ENCODE measurements around the gene KCNIP4. TPM values are rescaled to one million over a fixed set of nuclear protein-coding genes. Genes with fewer than 3 reads are reported as not detected.

Gene KCNIP4
- total and polyA plus RNA-seq, 2 experiments from 2014 or later, result 0.65 TPM; not detected in 1

DNA sequence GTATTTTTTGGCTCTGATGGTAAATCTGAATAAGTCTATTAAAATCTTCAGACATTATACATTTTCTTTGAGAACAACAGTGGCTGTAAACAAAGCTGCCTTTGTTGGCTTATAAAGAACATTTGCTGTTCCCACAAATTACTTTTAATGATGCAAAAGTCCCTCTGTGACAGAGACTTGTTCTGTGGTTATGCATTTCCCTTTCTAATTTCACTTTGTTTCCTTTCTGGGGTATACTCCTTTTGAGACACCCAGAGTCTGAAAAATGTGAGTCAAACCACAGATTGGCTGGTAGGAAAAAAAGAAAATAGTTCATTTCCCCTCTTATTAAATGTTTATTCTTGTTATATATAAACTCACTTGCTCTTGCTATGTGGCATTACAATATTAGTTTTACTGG lies 845.9 kb downstream of the KCNIP4 start:
- H3K27ac ChIP-seq, result no peak overlapping the region
- no peak overlapping the region for H3K9ac ChIP-seq
- no peaks in the 10 kb centered on the region for H3K79me2 ChIP-seq (ENCODE audit: insufficient read depth)
- no peaks in the 10 kb centered on the region for H3K9me3 ChIP-seq (ENCODE audit: low read depth)
- no peak for DNase-seq
- H3K4me2 ChIP-seq (ENCODE audit: unreplicated experiment), result no peak overlapping the region
- H3K36me3 ChIP-seq (ENCODE audit: low read depth), result no peaks in the 10 kb centered on the region
- no peak overlapping the region for H3K4me3 ChIP-seq
- H3F3A ChIP-seq (ENCODE audit: insufficient read depth), result no peaks in the 10 kb centered on the region
- in situ Hi-C loops (cut with MboI), result no loop called here
- H3K27me3 ChIP-seq (replicated peaks; ENCODE audit: insufficient read depth), result no peaks in the 10 kb centered on the region
- H3K9me2 ChIP-seq (ENCODE audit: insufficient read depth), result no peaks in the 10 kb centered on the region
- H2AFZ ChIP-seq, result no peak overlapping the region
- no peaks in the 10 kb centered on the region for H4K20me1 ChIP-seq (ENCODE audit: insufficient read depth)
- TF ChIP-seq EZH2 (IDR thresholded peaks at IDR 0.05; ENCODE audit: insufficient read depth, poor library complexity, severe bottlenecking), result no peak
- no peak for TF ChIP-seq EZH2phosphoT487 (IDR thresholded peaks at IDR 0.05; ENCODE audit: insufficient read depth, low read depth)
- no peaks in the 10 kb centered on the region for H3K4me1 ChIP-seq (ENCODE audit: insufficient read depth)

DNA sequence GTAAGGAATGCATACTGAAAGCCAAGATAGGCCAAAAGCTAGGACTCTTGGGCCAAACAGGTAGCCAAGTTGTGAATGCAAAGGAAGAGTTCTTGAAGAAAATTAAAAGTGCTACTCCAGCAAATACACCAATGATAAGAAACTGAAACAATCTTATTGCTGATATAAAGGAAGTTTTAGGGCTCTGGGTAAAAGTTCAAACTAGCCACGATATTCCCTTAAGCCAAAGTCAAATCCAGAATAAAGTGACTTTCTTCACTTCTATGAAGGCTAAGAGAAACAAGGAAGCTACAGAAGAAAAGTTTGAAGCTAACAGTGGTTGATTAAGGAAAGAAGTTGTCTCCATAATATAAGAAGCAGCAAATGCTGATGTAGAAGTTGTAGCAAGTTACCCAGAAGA lies 850.7 kb downstream of the KCNIP4 start:
- DNase-seq, result no peak
- Histone ChIP-seq H3K9me2 (ENCODE audit: insufficient read depth) (no peaks in the 10 kb centered on the region), H3K4me1 (ENCODE audit: insufficient read depth) (no peaks in the 10 kb centered on the region), H3K9me3 (ENCODE audit: low read depth) (no peaks in the 10 kb centered on the region), H3K27ac (no peak overlapping the region), H3K4me3 (no peak overlapping the region), H3K4me2 (ENCODE audit: unreplicated experiment) (no peak overlapping the region), H3K36me3 (ENCODE audit: low read depth) (no peaks in the 10 kb centered on the region), H3F3A (ENCODE audit: insufficient read depth) (no peaks in the 10 kb centered on the region), H2AFZ (no peak overlapping the region), H3K9ac (no peak overlapping the region), H3K79me2 (ENCODE audit: insufficient read depth) (no peaks in the 10 kb centered on the region), H3K27me3 (replicated peaks; ENCODE audit: insufficient read depth) (no peaks in the 10 kb centered on the region), H4K20me1 (ENCODE audit: insufficient read depth) (no peaks in the 10 kb centered on the region)
- in situ Hi-C loops (cut with MboI), result no loop called here
- WGBS, 2 experiments (ENCODE audit: low coverage in 1 of 2, low lambda C conversion rate in 2 of 2, missing lambda C conversion rate in 2 of 2), result 0 to 8% methylated on average over 1 of the region's 1 CpG
- TF ChIP-seq EZH2phosphoT487 (IDR thresholded peaks at IDR 0.05; ENCODE audit: insufficient read depth, low read depth) (no peak), EZH2 (IDR thresholded peaks at IDR 0.05; ENCODE audit: insufficient read depth, poor library complexity, severe bottlenecking) (no peak)

GRCh38 chr4:21097026-21097425 lies 851.5 kb downstream of the KCNIP4 start:
- H2AFZ ChIP-seq, result no peak overlapping the region
- no peak overlapping the region for H3K4me3 ChIP-seq
- no peaks in the 10 kb centered on the region for H3K27me3 ChIP-seq (replicated peaks; ENCODE audit: insufficient read depth)
- 2 to 4% methylated on average over 1 of the region's 1 CpG for WGBS, 2 experiments (ENCODE audit: low coverage in 1 of 2, low lambda C conversion rate in 2 of 2, missing lambda C conversion rate in 2 of 2)
- no peaks in the 10 kb centered on the region for H3K79me2 ChIP-seq (ENCODE audit: insufficient read depth)
- no peak for TF ChIP-seq EZH2phosphoT487 (IDR thresholded peaks at IDR 0.05; ENCODE audit: insufficient read depth, low read depth)
- H3K4me2 ChIP-seq (ENCODE audit: unreplicated experiment), result no peak overlapping the region
- DNase-seq, result no peak
- no peaks in the 10 kb centered on the region for H3K36me3 ChIP-seq (ENCODE audit: low read depth)
- no peak overlapping the region for H3K27ac ChIP-seq
- H3K9me3 ChIP-seq (ENCODE audit: low read depth), result no peaks in the 10 kb centered on the region
- H3K9me2 ChIP-seq (ENCODE audit: insufficient read depth), result no peaks in the 10 kb centered on the region
- no peak overlapping the region for H3K9ac ChIP-seq
- H3K4me1 ChIP-seq (ENCODE audit: insufficient read depth), result no peaks in the 10 kb centered on the region
- in situ Hi-C loops (cut with MboI), result no loop called here
- no peaks in the 10 kb centered on the region for H3F3A ChIP-seq (ENCODE audit: insufficient read depth)
- H4K20me1 ChIP-seq (ENCODE audit: insufficient read depth), result no peaks in the 10 kb centered on the region

DNA sequence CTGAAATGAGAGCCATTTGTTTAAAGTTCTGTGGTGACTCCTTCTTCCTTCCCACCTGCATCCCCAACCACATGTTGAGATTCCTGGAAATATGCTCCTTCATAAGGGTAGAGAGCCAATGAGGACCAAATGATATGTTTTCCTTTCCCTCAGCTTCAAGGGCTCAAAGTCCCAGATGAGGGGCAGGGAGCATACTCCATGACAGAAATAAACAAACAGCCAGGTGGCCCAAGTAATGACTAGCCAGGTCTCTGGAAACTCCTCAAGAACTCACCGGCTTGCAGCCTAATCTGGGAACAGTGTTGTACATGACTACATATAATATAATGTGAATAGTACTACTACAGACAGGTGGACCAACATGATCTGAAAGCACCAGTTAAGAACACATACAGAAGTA lies 856.0 kb downstream of the KCNIP4 start:
- H3K27ac ChIP-seq, result no peak overlapping the region
- no peaks in the 10 kb centered on the region for H3K4me1 ChIP-seq (ENCODE audit: insufficient read depth)
- no peaks in the 10 kb centered on the region for H3K79me2 ChIP-seq (ENCODE audit: insufficient read depth)
- no peak overlapping the region for H3K4me3 ChIP-seq
- TF ChIP-seq EZH2phosphoT487 (IDR thresholded peaks at IDR 0.05; ENCODE audit: insufficient read depth, low read depth), result no peak
- TF ChIP-seq EZH2 (IDR thresholded peaks at IDR 0.05; ENCODE audit: insufficient read depth, poor library complexity, severe bottlenecking), result no peak
- no peaks in the 10 kb centered on the region for H3K9me3 ChIP-seq (ENCODE audit: low read depth)
- H3K9me2 ChIP-seq (ENCODE audit: insufficient read depth), result no peaks in the 10 kb centered on the region
- no peak overlapping the region for H3K4me2 ChIP-seq (ENCODE audit: unreplicated experiment)
- no peaks in the 10 kb centered on the region for H4K20me1 ChIP-seq (ENCODE audit: insufficient read depth)
- H3K9ac ChIP-seq, result no peak overlapping the region
- H3K36me3 ChIP-seq (ENCODE audit: low read depth), result no peaks in the 10 kb centered on the region
- in situ Hi-C loops (cut with MboI), result no loop called here
- H3K27me3 ChIP-seq (replicated peaks; ENCODE audit: insufficient read depth), result no peaks in the 10 kb centered on the region
- DNase-seq, result no peak
- H2AFZ ChIP-seq, result no peak overlapping the region
- H3F3A ChIP-seq (ENCODE audit: insufficient read depth), result no peaks in the 10 kb centered on the region
- WGBS, 2 experiments (ENCODE audit: low coverage in 1 of 2, low lambda C conversion rate in 2 of 2, missing lambda C conversion rate in 2 of 2), result 60 to 61% methylated on average over 1 of the region's 1 CpG

- H3K4me2 ChIP-seq (ENCODE audit: unreplicated experiment), result no peak overlapping the region
- H3K4me3 ChIP-seq, result no peak overlapping the region
- no peaks in the 10 kb centered on the region for H3F3A ChIP-seq (ENCODE audit: insufficient read depth)
- 28 to 45% methylated on average over 4 of the region's 4 CpGs for WGBS, 2 experiments (ENCODE audit: low coverage in 1 of 2, low lambda C conversion rate in 2 of 2, missing lambda C conversion rate in 2 of 2)
- no peaks in the 10 kb centered on the region for H3K4me1 ChIP-seq (ENCODE audit: insufficient read depth)
- H3K9me2 ChIP-seq (ENCODE audit: insufficient read depth), result no peaks in the 10 kb centered on the region
- H3K9ac ChIP-seq, result no peak overlapping the region
- in situ Hi-C loops (cut with MboI), result no loop called here
- no peaks in the 10 kb centered on the region for H3K79me2 ChIP-seq (ENCODE audit: insufficient read depth)
- H4K20me1 ChIP-seq (ENCODE audit: insufficient read depth), result no peaks in the 10 kb centered on the region
- H3K27ac ChIP-seq, result no peak overlapping the region
- H2AFZ ChIP-seq, result no peak overlapping the region
- H3K9me3 ChIP-seq (ENCODE audit: low read depth), result no peaks in the 10 kb centered on the region
- H3K36me3 ChIP-seq (ENCODE audit: low read depth), result no peaks in the 10 kb centered on the region
- DNase-seq, result no peak
- TF ChIP-seq EZH2phosphoT487 (IDR thresholded peaks at IDR 0.05; ENCODE audit: insufficient read depth, low read depth) (no peak), EZH2 (IDR thresholded peaks at IDR 0.05; ENCODE audit: insufficient read depth, poor library complexity, severe bottlenecking) (no peak)
- no peaks in the 10 kb centered on the region for H3K27me3 ChIP-seq (replicated peaks; ENCODE audit: insufficient read depth)
Measured at GRCh38 chr4:21090094-21090666, 858.4 kb downstream of the KCNIP4 start.

All from GM23248 (cell line).